ENCODE measurements around the gene MAPK8IP2.

DNA sequence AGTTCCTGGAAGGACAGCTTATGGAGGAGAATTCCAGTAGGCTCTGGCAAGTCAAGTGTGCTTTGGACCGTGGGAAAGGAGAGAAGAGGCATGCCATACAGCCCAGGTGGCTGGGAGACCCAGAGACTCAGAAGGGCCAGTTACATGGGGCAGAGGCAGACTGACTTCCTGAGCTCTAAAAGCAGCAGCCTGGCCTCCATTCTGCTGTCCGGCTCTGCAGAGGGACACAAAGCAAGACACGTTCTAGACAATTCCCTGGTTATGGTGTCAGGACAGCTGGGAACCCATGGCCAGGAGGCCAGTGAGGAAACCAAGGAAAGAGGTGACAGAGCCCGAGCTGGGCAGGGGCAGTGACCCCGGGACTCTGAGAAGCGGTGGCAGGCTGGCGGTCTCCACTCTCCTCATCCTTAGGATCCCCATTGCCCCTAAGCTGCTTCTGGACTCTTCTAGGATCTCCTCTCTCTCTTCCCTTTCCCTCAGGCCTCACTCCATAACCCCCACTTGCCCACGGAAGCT is 25.1 kb upstream of the MAPK8IP2 start:
- TF ChIP-seq, protein P1, sequence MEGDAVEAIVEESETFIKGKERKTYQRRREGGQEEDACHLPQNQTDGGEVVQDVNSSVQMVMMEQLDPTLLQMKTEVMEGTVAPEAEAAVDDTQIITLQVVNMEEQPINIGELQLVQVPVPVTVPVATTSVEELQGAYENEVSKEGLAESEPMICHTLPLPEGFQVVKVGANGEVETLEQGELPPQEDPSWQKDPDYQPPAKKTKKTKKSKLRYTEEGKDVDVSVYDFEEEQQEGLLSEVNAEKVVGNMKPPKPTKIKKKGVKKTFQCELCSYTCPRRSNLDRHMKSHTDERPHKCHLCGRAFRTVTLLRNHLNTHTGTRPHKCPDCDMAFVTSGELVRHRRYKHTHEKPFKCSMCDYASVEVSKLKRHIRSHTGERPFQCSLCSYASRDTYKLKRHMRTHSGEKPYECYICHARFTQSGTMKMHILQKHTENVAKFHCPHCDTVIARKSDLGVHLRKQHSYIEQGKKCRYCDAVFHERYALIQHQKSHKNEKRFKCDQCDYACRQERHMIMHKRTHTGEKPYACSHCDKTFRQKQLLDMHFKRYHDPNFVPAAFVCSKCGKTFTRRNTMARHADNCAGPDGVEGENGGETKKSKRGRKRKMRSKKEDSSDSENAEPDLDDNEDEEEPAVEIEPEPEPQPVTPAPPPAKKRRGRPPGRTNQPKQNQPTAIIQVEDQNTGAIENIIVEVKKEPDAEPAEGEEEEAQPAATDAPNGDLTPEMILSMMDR (IDR thresholded peaks at IDR 0.05): no peak
- no peak for TF ChIP-seq POLR2A (IDR thresholded peaks at IDR 0.05)

Measured in esophagus squamous epithelium (tissue), 4 donors.